GM12891 (cell line): Measurements from ENCODE around the gene TECTA.

ENCODE experiments used
- POLR2A ChIP-seq: IDR thresholded peaks from 2 replicates; pipeline ENCODE4 v1.6.1; 2011; ENCODE audit warnings: low read depth, low read length, control low read depth
- POLR2AphosphoS5 ChIP-seq: IDR thresholded peaks from 2 replicates; pipeline ENCODE4 v1.6.1; 2011; ENCODE audit warnings: low read depth, low read length, control low read depth
- POU2F2 ChIP-seq: IDR thresholded peaks from 2 replicates; pipeline ENCODE4 v1.6.1; 2011; ENCODE audit warnings: low read depth, mild to moderate bottlenecking, control low read depth, low read length, moderate library complexity
- SPI1 ChIP-seq: IDR thresholded peaks from 2 replicates; pipeline ENCODE4 v1.6.1; 2011; ENCODE audit warnings: low read depth, low read length, control low read depth
- TAF1 ChIP-seq: IDR thresholded peaks from 2 replicates; pipeline ENCODE4 v1.6.1; 2011; ENCODE audit warnings: low read depth, low read length, control low read depth

DNA sequence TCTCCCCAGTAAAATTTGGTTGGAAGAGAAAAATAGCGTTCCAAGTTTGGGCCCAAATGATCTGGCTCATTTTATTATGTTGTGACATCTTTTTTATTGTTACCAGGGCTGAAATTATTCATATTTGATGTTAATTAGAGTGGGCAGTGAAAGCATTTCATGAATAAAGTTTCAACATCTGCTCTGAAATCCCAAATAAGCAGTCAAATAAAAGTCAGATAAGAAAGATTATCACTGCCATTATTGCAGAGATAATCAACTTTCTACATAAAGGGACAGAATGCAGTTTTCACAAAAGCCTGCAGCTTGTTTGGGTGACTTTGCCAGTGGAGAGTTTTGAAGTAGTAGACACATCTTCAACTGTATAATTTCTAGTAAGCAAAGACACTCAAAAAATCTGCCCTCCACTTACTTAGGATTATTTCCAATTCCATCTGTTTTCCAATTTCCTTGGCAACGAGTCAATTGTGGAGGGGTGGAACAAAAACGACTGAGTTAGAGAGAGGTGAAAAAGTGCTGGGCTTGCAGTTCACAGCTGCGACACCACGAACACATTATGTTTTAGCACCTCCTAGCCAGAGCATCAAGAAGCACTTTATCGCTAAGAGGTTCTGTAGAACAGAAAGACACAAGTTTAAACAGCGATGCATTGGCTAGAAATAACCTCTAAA lies 9.0 kb downstream of the TECTA start:
- TF ChIP-seq POLR2A (no peak), POLR2AphosphoS5 (no peak), SPI1 (no peak), POU2F2 (no peak), TAF1 (no peak)
